B cell (primary cell): Measurements from ENCODE around the gene MAP2K3. TPM values are rescaled to one million over a fixed set of nuclear protein-coding genes. Genes with fewer than 3 reads are reported as not detected.

Source experiments
- ATAC-seq: fragments of 200-7000 bp; cut with Tn5 transposase; one replicate; pipeline ENCODE4 v1.10.0; 2021; ENCODE audit warnings: low read depth, mild to moderate bottlenecking, moderate number of reproducible peaks, moderate library complexity
- CTCF ChIA-PET: fragments of 350-600 bp; sonication (Branson Sonifier 250); formaldehyde crosslinking; loops from one replicate; lab custom pipeline; 2021; ENCODE audit warnings: antibody characterized with exemption, inconsistent platforms; lab: Charles Lee
- POLR2A ChIA-PET: fragments of 350-600 bp; sonication (Branson Sonifier 250); formaldehyde crosslinking; loops from one replicate; lab custom pipeline; 2021; ENCODE audit warnings: antibody characterized with exemption; lab: Charles Lee
- DNase-seq: peaks from one replicate; pipeline ENCODE4 v3.0.0; 2013
- H2AFZ ChIP-seq: 2 replicates; pipeline ENCODE4 v1.6.1; 2012; ENCODE audit warnings: mild to moderate bottlenecking, low read depth, low read length; ENCODE audit not compliant: insufficient read depth, poor library complexity, severe bottlenecking
- H3K27ac ChIP-seq, 2 donors: 1 replicate in 1 of 2; 2 replicates in 1 of 2; pipeline ENCODE4 v1.5.1; 2012 to 2013; ENCODE audit warnings: low read length in 2 of 2, mild to moderate bottlenecking in 2 of 2, moderate library complexity in 1 of 2
- H3K27me3 ChIP-seq, 4 experiments: fragments of 200-600 bp in 1 of 4; sonication (generic) in 1 of 4; replicated peaks in 1 of 4; 1 replicate in 2 of 4; 2 replicates in 2 of 4; pipeline versions ENCODE4 v1.6.1 to v1.7.0; 2013 to 2016; ENCODE audit warnings: low read length in 3 of 4, mild to moderate bottlenecking in 2 of 4, mixed read lengths in 1 of 4, moderate library complexity in 1 of 4; ENCODE audit not compliant: insufficient read depth in 4 of 4, control insufficient read depth in 3 of 4; ENCODE audit errors: control extremely low read depth in 1 of 4
- H3K36me3 ChIP-seq, 2 experiments: replicated peaks in 1 of 2; 1 replicate in 1 of 2; 2 replicates in 1 of 2; pipeline versions ENCODE4 v1.6.1 to v1.7.1; 2013; ENCODE audit warnings: low read length in 1 of 2; ENCODE audit not compliant: insufficient read depth in 2 of 2, control insufficient read depth in 1 of 2; ENCODE audit errors: control extremely low read depth in 1 of 2, extremely low read depth in 1 of 2
- H3K4me1 ChIP-seq, 2 donors: fragments of 200-600 bp in 1 of 2; sonication (generic) in 1 of 2; 1 replicate in 1 of 2; 2 replicates in 1 of 2; pipeline versions ENCODE4 v1.5.1 to v1.6.1; 2013 to 2017; ENCODE audit warnings: low read length in 2 of 2; ENCODE audit not compliant: control insufficient read depth in 2 of 2, insufficient read depth in 2 of 2
- H3K4me2 ChIP-seq: replicated peaks from 2 replicates; pipeline ENCODE3; 2012; ENCODE audit warnings: mild to moderate bottlenecking, low read depth, low read length; ENCODE audit not compliant: poor library complexity, severe bottlenecking
- H3K4me3 ChIP-seq, 5 experiments: fragments of 200-600 bp in 1 of 5; sonication (generic) in 1 of 5; 1 replicate in 3 of 5; 2 replicates in 2 of 5; pipeline versions ENCODE4 v1.5.1 to v1.7.0; 2011 to 2016; ENCODE audit warnings: low read length in 4 of 5, mild to moderate bottlenecking in 4 of 5, low read depth in 2 of 5, control low read depth in 1 of 5, moderate library complexity in 1 of 5; ENCODE audit not compliant: insufficient read depth in 1 of 5; ENCODE audit errors: control extremely low read depth in 1 of 5, extremely low read depth in 1 of 5
- H3K79me2 ChIP-seq: fragments of 200-600 bp; sonication (generic); one replicate; pipeline ENCODE4 v1.6.0; 2016; ENCODE audit warnings: low read length; ENCODE audit not compliant: control insufficient read depth, insufficient read depth
- H3K9ac ChIP-seq: fragments of 200-600 bp; sonication (generic); 2 replicates; pipeline ENCODE4 v1.6.1; 2017; ENCODE audit warnings: mild to moderate bottlenecking, low read length, moderate library complexity
- H3K9me3 ChIP-seq, 3 donors: one replicate each; pipeline versions ENCODE4 v1.6.1 to v1.7.1; 2013; ENCODE audit warnings: low read length in 2 of 3; ENCODE audit not compliant: control insufficient read depth in 2 of 3, insufficient read depth in 1 of 3; ENCODE audit errors: control extremely low read depth in 1 of 3
- H4K20me1 ChIP-seq: 2 replicates; pipeline ENCODE4 v1.6.0; 2012; ENCODE audit warnings: mild to moderate bottlenecking, low read length; ENCODE audit not compliant: insufficient read depth, control insufficient read depth, poor library complexity, severe bottlenecking
- H3K27ac Mint-ChIP-seq: one replicate; pipeline ENCODE4 v1.8.0; 2021; ENCODE audit warnings: mixed read lengths
- H3K27me3 Mint-ChIP-seq: one replicate; pipeline ENCODE4 v1.8.0; 2021; ENCODE audit warnings: mixed read lengths
- H3K4me1 Mint-ChIP-seq: one replicate; pipeline ENCODE4 v1.8.0; 2021; ENCODE audit warnings: mixed read lengths
- H3K4me3 Mint-ChIP-seq: one replicate; pipeline ENCODE4 v1.8.0; 2021; ENCODE audit warnings: mixed read lengths
- H3K9me3 Mint-ChIP-seq: one replicate; pipeline ENCODE4 v1.8.0; 2022; ENCODE audit warnings: mixed read lengths; ENCODE audit not compliant: insufficient read depth
- CTCF ChIP-seq: fragments of 200-600 bp; IDR thresholded peaks from one replicate; pipeline ENCODE4 v1.8.0; 2022; ENCODE audit warnings: antibody characterized with exemption, mild to moderate bottlenecking
- EZH2 ChIP-seq: IDR thresholded peaks from 2 replicates; pipeline ENCODE4 v1.6.1; 2012; ENCODE audit warnings: borderline replicate concordance, low read depth, mild to moderate bottlenecking, moderate library complexity, low read length; ENCODE audit not compliant: insufficient read depth, poor library complexity, severe bottlenecking
- WGBS: methylation state at CpG from one replicate; pipeline ENCODE4 v1.1.5; 2013; ENCODE audit warnings: missing lambda C conversion rate; ENCODE audit not compliant: insufficient coverage; 5-methylcytosine and 5-hydroxymethylcytosine counted together
- intact Hi-C: fragments of 100-400 bp; cut with micrococcal nuclease; formaldehyde crosslinking; loops from one replicate; pipeline ENCODE4 v1.10.0; 2022
- polyA plus RNA-seq: library from polyadenylated mRNA; depleted of rRNA; stranded (reverse); fragments of >200 nt; gene quantifications from 2 replicates; pipeline ENCODE4 v1.2.3, GENCODE V29; 2012
- total RNA-seq, 2 donors: library from RNA; stranded (reverse); fragments of 120-200 nt in 1 of 2; gene quantifications; 1 replicate in 1 of 2; 2 replicates in 1 of 2; pipeline versions ENCODE4 v1.2.3 to v1.2.4, GENCODE V29; 2013 to 2022

MAP2K3 gene
- total and polyA plus RNA-seq, 2 donors (not counting 1 experiment from before 2014, with no cell fraction given) = 61.0 to 118 TPM

GRCh38 chr17:21277332-21277731, 7.2 kb upstream of the MAP2K3 start:
- Mint-ChIP-seq H3K27me3 (no peaks in the 10 kb centered on the region), H3K27ac (peak overlapping the region; percentile 20), H3K4me1 (peaks cover 50% of the 10 kb centered on the region), H3K9me3 (no peaks in the 10 kb centered on the region), H3K4me3 (peak overlapping the region; percentile 26)
- Histone ChIP-seq H4K20me1 (no peaks in the 10 kb centered on the region), H3K9ac (no peak overlapping the region), H3K79me2 (peaks cover 17% of the 10 kb centered on the region), H3K4me1 (peaks cover 47 to 55% of the 10 kb centered on the region in 2 donors), H3K36me3 (no peaks in the 10 kb centered on the region), H3K27me3 (no peaks in the 10 kb centered on the region), H2AFZ (no peak overlapping the region), H3K4me3 (no peak overlapping the region), H3K27ac (no peak overlapping the region), H3K9me3 (no peaks in the 10 kb centered on the region), H3K4me2 (no peak overlapping the region)
- POLR2A ChIA-PET = no interaction called here
- CTCF ChIA-PET = interaction anchor here (0.8 to 9.8 kb wide), 7 partner anchors 9 to 235 kb away, joined by 3 to 170 read pairs (median 7); no protein-coding TSS in a partner anchor
- intact Hi-C loops = loop anchor here (5.0 kb wide), 1 partner anchor 275 kb away; no protein-coding TSS in a partner anchor
- TF ChIP-seq CTCF (no peak), EZH2 (no peak)
- WGBS = 100% methylated on average over 2 of the region's 3 CpGs
- no peak for DNase-seq
- ATAC-seq = no peak

GRCh38 chr17:21278450-21279197, 5.9 kb upstream of the MAP2K3 start:
- no peak overlapping the region for H3K27ac ChIP-seq
- H3K4me3 ChIP-seq = no peak overlapping the region
- Mint-ChIP-seq H3K4me1 (peaks cover 57% of the 10 kb centered on the region), H3K27ac (peak overlapping the region; percentile 64), H3K4me3 (peak overlapping the region; percentile 17), H3K27me3 (no peaks in the 10 kb centered on the region), H3K9me3 (no peaks in the 10 kb centered on the region)
- intact Hi-C loops = loop anchor here (5.0 kb wide), 1 partner anchor 274 kb away; no protein-coding TSS in a partner anchor
- H2AFZ ChIP-seq = no peak overlapping the region
- WGBS = 52% methylated on average over 5 of the region's 8 CpGs
- H3K27me3 ChIP-seq = no peaks in the 10 kb centered on the region
- CTCF ChIA-PET = interaction anchor here (0.8 to 9.8 kb wide), 13 partner anchors 10 to 234 kb away, joined by 3 to 170 read pairs (median 6); no protein-coding TSS in a partner anchor
- TF ChIP-seq CTCF = no peak
- no peak for TF ChIP-seq EZH2
- peaks cover 49 to 60% of the 10 kb centered on the region in 2 donors for H3K4me1 ChIP-seq
- no peaks in the 10 kb centered on the region for H3K9me3 ChIP-seq
- H4K20me1 ChIP-seq = no peaks in the 10 kb centered on the region
- ATAC-seq (no peak), DNase-seq (peak; percentile 62)
- no peak overlapping the region for H3K9ac ChIP-seq
- peaks cover 25% of the 10 kb centered on the region for H3K79me2 ChIP-seq
- H3K4me2 ChIP-seq = peak overlapping the region; percentile 44
- POLR2A ChIA-PET = interaction anchor here (2.1 kb wide), 1 partner anchor 10 kb away, joined by 9 read pairs; no protein-coding TSS in a partner anchor
- no peaks in the 10 kb centered on the region for H3K36me3 ChIP-seq
